ENCODE results near the gene CHRNA9.
"Not testable (repeated sequence)": the region's sequence is repeated elsewhere in the genome, so short reads cannot be mapped to it uniquely, and the experiment has no call there.

The CHRNA9 gene, protein sequence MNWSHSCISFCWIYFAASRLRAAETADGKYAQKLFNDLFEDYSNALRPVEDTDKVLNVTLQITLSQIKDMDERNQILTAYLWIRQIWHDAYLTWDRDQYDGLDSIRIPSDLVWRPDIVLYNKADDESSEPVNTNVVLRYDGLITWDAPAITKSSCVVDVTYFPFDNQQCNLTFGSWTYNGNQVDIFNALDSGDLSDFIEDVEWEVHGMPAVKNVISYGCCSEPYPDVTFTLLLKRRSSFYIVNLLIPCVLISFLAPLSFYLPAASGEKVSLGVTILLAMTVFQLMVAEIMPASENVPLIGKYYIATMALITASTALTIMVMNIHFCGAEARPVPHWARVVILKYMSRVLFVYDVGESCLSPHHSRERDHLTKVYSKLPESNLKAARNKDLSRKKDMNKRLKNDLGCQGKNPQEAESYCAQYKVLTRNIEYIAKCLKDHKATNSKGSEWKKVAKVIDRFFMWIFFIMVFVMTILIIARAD

DNA sequence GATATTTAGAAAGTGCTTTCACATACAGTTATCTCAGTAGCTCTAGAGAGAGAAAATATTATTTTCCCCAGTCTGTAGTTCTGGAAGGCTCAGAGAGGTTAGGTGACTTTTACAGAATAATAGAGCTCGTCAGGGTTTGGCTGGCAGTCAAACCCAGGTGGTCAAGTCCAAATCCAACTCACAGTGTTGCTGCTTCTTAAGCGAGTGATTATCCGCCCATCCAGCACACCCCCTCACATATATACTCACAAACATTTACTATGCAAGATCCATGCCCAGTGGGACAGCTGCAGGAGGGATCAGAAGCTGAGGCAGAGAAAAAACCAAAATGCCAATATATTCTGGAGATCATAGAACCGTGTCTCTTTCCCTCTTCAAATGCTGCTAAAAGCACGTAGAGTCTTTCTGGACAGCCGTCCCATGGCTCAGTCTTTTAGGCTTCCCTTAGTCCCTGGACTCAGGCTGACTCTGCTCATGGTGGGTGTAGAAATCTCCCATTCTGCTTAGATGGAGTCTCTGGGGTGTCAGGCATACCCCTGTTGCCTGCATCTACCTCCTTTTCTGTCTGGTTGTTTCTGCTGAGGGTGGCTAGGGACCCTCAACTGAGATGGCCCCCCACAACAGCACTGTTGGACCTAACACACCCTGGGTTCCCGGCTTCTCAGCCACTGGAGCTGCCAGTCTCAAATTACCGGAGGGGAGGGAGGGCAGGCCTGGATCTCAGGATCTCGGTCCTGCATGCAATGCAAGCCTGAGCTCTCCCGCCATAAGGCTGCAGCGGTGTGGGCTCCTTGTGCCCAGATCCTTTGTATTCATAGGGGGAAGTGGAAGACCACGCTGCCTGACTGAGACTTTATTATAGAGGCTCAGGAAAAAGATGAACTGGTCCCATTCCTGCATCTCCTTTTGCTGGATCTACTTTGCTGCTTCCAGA, at the start of gene CHRNA9:
TSS of gene CHRNA9 (plus strand) at position 743 of the 934 bp plus-strand sequence. CDS start at position 878, 135 bp downstream.
- DNase-seq (ENCODE audit: low spot score): no peak

DNA sequence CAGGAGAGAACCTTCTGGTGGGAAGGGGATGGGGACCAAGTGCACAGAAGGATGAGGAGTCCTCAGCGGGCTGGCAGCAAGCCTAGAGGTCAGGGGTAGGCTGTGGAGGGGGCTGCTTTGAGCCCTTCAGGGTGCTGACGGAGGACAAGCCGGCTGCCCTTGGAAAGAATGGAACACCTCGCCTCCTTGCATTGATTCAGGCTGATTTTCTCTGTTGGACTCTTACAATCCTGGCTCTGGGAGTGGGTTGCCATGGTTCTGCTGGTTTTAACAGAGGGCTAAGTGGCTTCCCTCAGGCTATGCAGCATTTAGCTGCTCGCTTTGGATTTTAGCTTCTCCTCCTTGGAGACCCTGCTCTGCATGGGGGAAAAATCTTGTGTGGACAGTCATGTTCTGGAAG, 49.4 kb upstream of the CHRNA9 start:
- DNase-seq (ENCODE audit: low spot score): no peak

DNA sequence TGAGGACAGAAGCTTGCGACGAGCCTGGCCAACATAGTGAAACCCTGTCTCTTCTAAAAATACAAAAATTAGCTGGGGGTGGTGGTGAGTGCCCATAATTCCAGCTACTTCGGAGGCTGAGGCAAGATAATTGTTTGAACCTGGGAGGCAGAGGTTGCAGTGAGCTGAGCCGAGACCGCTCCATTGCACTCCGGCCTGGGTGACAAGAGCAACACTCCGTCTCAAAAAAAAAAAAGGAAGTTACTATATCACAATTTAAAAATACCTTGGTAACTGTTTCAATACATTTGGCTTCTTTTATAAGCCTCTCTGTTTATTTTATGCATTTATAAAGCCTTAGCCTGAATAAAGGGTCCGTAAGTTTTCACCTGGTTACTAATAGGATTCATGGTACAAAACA, 46.6 kb upstream of the CHRNA9 start:
- DNase-seq (ENCODE audit: low spot score): no peak

DNA sequence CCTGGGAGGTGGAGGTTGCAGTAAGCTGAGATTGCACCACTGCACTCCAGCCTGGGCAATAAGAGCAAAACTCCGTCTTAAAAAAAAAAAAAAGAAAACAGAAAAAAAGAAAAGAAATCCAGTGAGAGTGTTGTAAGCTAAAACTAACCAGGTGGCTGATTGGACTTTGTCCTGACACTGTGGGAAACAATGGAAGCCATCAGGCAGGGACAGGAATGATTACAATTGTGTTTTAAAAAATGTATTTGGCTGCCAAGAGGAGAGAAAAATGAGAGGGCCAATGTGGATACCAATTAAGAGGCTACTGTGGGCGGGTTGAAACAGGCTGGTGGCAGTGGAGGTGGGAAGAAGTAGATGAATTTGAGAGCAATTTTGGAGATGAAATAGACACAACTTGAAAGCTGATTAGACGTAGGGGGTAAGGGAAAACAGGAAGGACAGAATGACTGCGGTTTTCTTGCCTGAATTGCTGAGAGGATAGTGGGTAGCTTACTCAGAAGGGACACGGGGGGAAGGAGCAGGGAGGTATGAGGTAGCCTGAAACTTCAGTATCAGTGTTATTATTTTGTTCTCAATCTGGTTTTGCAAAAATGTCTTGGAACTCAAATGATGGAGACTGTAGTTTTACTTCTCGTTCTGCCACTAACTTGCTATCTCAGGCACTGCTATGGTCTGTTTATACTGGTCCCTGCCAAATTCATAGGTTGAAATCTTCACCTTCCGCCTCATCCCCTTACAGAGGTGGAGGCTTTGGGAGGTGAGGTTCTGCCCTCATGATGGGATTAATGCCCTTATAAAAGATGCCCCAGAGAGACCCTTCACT, 45.6 kb upstream of the CHRNA9 start:
- DNase-seq (ENCODE audit: low spot score): no peak

DNA sequence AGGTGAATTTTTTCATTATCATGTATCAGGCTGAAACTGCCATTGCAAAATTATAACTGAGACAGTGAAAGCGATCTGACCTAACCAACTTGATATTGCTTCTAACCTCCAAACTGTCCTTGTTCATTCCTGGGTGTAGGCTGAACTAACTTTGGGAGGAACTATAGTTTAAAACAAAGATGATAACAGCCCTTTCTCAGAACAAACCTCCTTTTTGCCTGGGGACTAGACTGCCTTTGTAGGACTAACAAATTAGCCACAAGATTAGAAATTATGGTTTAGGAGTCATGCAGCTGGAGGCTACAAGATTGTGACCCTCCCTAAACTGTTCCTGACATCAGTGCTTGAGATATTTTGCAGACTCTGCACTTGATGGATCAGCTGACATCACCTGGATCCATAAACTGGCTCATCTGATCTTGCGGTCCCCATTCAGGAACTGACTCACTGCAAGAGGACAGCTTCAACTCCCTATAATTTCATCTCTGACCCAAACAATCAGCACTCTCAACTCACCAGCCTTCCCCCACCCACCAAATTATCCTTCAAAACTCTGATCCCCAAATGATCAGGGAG, 44.4 kb upstream of the CHRNA9 start:
- not testable (repeated sequence) for DNase-seq (ENCODE audit: low spot score)

DNA sequence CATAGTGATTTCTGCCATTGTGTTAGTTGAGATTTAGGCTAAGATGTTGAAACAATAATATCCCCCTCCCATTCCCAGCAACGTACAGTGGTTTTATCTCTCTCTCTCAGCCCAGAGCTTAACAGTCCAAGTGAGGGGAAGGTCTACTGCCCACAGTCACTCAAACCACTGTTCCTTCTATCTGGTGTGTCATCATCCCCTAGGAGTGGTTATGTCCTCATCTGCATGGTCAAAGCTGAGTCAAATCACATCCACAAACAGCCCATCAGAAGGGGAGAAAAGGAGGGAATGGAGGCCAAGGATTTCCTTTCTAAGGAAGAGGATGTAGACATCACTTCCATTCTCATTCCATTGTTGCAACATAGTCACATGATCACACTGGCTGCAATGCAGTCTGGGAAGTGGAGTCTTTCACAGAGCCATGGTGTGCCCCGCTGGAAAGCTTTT, 42.8 kb upstream of the CHRNA9 start:
- DNase-seq (ENCODE audit: low spot score): no peak

DNA sequence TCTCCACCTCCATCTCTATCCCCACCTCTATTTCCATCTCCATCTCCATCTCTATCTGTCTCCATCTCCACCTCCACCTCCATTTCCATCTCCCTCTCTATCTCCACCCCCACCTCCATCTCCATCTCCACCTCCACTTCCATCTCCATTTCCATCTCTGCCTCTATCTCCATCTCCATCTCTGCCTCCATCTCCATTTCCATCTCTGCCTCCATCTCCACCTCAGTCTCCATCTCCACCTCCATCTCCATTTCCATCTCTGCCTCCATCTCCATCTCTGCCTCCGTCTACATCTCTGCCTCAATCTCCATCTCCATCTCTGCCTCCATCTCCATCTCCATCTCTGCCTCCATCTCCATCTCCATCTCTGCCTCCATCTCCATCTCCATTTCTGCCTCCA, 40.8 kb upstream of the CHRNA9 start:
- no peak for DNase-seq (ENCODE audit: low spot score)

DNA sequence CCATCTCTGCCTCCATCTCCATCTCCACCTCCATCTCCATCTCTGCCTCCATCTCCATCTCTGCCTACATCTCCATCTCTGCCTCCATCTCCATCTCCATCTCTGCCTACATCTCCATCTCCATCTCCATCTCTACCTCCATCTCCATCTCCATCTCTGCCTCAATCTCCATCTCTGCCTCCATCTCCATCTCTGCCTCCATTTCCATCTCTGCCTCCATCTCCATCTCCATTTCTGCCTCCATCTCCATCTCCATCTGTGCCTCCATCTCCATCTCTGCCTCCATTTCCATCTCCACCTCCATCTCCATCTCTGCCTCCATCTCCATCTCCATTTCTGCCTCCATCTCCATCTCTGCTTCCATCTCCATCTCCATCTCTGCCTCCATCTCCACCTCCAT, 40.1 kb upstream of the CHRNA9 start:
- not testable (repeated sequence) for DNase-seq (ENCODE audit: low spot score)

DNA sequence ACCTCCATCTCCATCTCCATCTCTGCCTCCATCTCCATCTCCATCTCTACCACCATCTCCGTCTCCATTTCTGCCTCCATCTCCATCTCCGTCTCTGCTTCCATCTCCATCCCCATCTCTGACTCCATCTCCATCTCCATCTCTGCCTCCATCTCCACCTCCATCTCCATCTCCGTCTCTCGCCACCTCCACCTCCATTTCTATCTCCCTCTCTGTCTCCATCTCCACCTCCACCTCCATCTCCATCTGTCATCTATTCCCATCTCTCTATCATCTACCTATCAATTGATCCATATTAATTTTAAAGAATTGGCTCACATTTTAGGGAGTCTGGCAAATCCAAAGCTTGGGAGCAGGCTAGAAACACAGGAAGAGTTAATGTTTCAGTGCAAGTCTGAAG, 39.6 kb upstream of the CHRNA9 start:
- no peak for DNase-seq (ENCODE audit: low spot score)

DNA sequence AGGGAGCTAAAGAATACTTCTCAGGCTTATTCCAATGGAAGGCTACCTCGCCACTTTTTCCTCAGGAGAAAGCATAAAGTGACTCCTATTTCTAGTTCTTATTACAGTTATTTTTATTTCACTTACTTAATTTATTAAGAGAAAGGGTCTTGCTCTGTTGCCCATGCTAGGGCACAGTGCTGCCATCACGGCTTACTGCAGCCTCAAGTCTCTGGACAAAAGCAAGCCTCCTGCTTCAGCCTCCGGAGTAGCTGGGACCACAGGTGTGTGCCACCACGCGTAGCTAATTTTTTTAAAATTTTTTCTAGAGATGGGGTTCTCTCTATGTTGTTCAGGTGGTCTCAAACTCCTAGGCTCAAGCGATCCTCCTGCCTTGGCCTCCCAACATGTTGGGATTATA, 36.0 kb upstream of the CHRNA9 start:
- no peak for DNase-seq (ENCODE audit: low spot score)

DNA sequence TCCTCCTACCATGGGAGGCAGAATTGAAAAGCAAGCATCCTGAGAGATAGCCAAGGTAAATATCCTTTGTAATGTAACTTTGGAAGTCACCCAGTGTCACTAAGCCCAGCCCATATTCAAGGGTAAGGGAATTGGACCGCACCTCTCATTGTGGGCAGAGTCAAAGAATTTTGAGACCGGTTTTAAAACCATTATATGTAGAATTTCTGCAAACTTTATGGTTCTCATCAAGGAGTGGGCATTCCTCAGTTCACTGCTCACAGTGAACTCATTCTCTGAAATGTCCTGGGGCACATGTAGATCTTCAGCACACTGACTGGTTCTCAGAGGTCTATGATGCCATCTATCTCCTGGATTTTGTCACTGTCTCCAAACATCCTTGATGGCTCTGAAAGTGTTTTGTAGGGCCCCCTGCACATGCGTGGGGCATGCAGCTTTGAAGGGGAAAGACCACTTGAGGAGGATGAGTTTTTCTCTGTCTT, 35.3 kb upstream of the CHRNA9 start:
- DNase-seq (ENCODE audit: low spot score): no peak

DNA sequence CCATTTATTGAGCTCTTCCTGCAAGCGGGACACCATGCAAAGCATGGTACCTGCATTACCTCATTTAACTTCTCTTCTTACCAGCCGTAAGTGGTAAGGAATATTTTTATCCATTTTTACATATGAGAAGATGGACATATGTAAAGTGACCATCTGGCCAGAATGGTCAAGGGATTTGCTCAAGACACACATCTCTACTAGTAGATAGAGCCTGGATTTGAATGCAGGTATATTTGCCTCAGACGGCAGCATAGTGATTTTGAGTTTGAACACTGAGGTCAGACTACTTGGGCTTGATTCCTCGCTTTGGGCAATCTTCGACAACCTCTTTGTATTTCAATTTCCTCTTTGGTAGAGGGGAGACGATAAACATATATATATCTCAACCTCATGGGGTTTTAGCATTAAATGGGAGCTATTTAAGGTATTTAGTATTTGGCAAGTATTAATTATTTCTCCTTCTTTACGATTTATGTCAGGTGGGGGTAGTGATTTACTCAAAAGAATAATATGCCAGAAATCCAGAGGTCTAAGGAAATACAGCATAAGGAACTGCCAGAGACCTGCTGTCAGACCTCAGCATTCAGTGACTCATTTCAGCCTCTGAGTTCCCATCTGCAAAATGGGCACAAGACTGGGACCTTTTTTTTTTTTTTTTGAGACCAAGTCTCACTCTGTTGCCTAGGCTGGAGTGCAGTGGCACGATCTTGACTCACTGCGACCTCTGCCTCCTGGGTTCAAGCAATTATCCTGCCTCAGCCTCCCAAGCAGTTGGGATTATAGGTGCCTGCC, 34.6 kb upstream of the CHRNA9 start:
- DNase-seq (ENCODE audit: low spot score): no peak

DNA sequence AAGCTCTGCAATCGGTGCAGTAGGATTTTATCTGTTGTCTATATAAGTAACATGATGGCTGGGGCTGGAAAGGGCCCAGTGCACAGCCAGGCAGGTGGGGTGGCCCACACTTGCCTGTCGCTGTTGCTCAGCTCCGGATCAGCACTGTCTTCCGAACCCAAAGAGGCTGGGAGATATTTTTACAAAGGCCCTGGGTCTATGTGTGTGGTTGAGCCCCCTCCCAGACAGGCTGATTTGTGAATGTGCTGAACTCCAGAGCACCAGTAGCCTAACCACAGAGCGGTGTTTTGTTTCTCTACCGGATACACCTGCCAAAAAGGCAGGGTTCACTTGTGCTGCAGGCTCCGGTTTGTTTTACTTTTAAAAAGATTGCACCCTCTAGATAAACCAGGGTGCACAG, 33.5 kb upstream of the CHRNA9 start:
- no peak for DNase-seq (ENCODE audit: low spot score)

DNA sequence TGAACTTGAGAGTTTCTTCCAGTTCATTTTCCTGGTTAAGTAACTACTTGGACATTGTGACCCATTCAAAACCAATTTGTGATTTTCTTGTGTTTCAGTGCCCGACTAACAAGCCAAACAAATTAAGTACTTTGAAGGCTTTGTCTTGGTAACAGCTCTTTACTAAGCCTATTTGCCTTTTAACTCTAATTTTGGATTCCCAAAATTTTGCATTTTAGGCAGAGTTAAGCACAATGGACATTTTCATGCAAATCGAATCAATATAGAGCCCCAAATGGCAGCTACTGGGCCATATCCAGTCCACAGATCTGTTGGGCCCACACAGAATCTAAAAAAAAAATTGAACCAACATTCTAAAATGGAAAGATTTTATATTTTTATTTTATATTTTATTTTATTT, 31.4 kb upstream of the CHRNA9 start:
- no peak for DNase-seq (ENCODE audit: low spot score)

DNA sequence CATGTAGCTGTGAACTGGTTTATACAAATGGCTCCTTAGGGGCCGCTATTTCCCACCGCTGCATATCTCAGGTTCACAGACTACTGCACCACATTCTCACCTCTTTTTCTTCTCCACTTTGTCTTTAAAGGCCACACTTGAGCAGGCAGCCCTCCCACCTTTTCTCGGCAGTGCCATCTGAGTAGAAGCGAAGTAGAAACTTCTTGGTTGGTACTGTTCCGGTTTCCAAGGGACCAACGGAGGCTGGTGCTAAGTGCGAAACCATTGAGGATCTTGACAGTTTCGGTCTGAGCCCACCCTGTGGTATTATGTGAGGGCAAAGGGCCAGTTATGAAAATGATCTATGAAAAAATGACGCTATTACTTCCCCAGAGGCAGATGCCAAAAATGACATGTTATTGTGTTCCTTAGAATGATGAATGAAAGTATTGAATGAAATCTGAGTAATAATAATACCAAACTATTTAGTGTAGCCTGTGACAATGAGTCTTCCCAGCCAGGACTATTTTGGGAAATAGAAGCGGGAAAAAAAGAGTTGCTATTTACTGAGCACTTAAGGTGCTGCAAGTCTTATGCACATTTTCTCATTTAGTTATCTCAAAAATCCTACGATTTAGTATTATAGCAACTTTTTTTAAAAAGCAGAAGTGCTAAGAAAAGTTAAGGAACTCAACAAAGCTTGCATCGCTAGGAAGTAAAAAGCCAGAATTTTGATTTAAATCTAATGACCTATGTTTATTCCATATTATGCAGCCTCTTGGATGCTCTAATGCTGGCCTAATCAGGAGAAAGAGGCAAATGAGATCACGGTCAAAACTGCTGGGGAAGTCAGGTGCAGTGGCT, 29.6 kb upstream of the CHRNA9 start:
- no peak for DNase-seq (ENCODE audit: low spot score)

DNA sequence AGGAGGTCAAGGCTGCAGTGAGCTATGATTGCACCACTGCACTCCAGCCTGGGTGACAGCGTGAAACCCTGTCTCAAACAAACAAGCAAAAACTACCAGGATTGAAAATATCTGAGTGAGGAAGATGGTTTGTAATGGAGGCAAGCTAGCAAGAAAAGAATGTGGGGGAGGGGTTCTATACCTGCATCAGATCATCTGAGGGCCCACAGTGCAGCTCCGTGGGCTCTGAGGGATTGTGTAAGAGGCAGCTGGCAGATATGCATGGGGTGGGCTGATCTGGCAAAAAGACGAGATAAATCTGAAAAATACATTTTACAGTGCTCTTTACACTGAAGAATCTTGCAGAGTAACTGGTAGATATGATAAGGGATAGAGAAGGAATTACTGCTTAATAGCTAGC, 28.9 kb upstream of the CHRNA9 start:
- DNase-seq (ENCODE audit: low spot score): no peak

DNA sequence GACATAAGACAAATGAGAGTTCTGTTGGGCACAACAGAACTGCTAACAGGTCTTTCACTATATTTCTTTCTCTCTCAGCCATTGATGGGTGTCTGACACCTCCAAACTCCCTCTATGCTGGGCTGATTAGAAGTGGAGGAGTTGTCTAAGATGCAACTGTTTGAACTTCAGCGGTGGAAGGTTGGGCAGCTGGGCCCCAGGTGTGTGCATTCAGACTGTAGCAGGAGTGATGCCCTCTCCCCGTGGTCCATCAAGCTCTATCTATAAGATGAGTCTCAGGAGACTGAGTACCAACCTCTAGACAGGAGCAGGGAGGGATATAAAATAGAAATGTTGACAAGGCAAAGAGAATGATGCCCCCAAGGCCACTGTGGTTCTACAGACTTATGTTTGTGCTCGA, 28.2 kb upstream of the CHRNA9 start:
- no peak for DNase-seq (ENCODE audit: low spot score)

DNA sequence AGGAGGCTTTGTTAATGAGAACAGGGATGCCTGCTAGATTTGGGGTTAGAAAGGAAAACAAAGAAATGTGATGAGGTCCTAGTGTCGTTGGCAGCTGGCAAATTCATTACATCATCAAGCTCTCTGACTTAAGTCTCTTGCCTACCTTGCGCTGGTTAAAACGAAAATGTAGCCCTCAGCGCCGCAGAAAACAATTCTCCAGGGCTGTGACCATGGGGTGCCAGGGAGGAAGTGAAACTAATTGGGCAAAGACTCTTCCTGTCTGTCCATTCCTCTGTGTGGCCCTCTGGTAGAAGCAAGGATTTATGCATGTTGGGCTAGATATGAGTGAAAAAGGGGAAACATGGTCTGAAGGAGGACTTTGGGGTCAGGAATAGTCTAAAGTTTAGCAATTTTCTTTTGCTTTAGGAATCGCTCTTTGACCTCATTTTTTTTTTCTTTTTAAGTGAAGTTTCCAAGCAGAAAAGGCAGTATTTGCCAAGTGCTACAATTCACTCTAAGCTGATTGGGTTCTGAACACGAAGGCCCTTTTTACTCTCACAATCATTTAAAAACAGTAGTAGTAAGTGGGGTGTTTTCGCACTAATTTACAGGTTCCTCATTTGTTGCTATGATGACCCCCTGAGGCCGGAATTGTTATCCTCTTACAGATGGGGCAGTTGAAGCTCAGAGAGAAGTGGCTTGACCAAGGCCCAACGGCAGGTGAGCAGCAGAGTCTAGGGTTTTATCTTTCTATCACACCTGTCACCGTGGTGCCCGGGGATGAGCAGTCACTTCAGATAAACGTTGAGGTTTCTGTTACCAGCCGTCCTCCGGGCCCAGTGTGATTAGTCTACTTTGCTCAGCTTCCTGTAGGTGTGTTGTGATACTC, 27.3 kb upstream of the CHRNA9 start:
- DNase-seq (ENCODE audit: low spot score): no peak

Measured in putamen (tissue), 1 donor.